ENCODE measurements around the gene CT47A1. TPM values are rescaled to one million over a fixed set of nuclear protein-coding genes. Genes with fewer than 3 reads are reported as not detected.
"Not testable (repeated sequence)": the region's sequence is repeated elsewhere in the genome, so short reads cannot be mapped to it uniquely, and the experiment has no call there.

CT47A1 gene
- not detected for total RNA-seq (ENCODE audit: unreplicated experiment)
- long read RNA-seq, result 0 reads

GRCh38 chrX:120985660-120986059 lies at the start of gene CT47A1:
Gene CT47A1 (minus strand): TSS chrX:120985760. CDS start chrX:120985529, 231 bp downstream.
- not testable (repeated sequence) for H3K27ac Mint-ChIP-seq (ENCODE audit: unreplicated experiment); DNase-seq (ENCODE audit: low spot score); H3K27me3 Mint-ChIP-seq (ENCODE audit: unreplicated experiment); H3K4me1 Mint-ChIP-seq (ENCODE audit: unreplicated experiment); H3K36me3 Mint-ChIP-seq (ENCODE audit: low read depth, unreplicated experiment); H3K9me3 Mint-ChIP-seq (ENCODE audit: unreplicated experiment); H3K4me3 Mint-ChIP-seq (ENCODE audit: unreplicated experiment)

- H3K27ac Mint-ChIP-seq (ENCODE audit: unreplicated experiment), result no peak overlapping the region
- no peaks in the 10 kb centered on the region for H3K27me3 Mint-ChIP-seq (ENCODE audit: unreplicated experiment)
- H3K4me1 Mint-ChIP-seq (ENCODE audit: unreplicated experiment), result no peaks in the 10 kb centered on the region
- TF ChIP-seq, protein P1, sequence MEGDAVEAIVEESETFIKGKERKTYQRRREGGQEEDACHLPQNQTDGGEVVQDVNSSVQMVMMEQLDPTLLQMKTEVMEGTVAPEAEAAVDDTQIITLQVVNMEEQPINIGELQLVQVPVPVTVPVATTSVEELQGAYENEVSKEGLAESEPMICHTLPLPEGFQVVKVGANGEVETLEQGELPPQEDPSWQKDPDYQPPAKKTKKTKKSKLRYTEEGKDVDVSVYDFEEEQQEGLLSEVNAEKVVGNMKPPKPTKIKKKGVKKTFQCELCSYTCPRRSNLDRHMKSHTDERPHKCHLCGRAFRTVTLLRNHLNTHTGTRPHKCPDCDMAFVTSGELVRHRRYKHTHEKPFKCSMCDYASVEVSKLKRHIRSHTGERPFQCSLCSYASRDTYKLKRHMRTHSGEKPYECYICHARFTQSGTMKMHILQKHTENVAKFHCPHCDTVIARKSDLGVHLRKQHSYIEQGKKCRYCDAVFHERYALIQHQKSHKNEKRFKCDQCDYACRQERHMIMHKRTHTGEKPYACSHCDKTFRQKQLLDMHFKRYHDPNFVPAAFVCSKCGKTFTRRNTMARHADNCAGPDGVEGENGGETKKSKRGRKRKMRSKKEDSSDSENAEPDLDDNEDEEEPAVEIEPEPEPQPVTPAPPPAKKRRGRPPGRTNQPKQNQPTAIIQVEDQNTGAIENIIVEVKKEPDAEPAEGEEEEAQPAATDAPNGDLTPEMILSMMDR (IDR thresholded peaks at IDR 0.05; ENCODE audit: unreplicated experiment), result no peak
- no peak overlapping the region for H3K4me3 Mint-ChIP-seq (ENCODE audit: unreplicated experiment)
- no peaks in the 10 kb centered on the region for H3K36me3 Mint-ChIP-seq (ENCODE audit: low read depth, unreplicated experiment)
- no peaks in the 10 kb centered on the region for H3K9me3 Mint-ChIP-seq (ENCODE audit: unreplicated experiment)
- DNase-seq (ENCODE audit: low spot score), result no peak
These were observed 47.0 kb upstream of the CT47A1 start for GRCh38 chrX:121032531-121032930.

- H3K36me3 Mint-ChIP-seq (ENCODE audit: low read depth, unreplicated experiment), result no peaks in the 10 kb centered on the region
- DNase-seq (ENCODE audit: low spot score), result no peak
- no peak overlapping the region for H3K27ac Mint-ChIP-seq (ENCODE audit: unreplicated experiment)
- no peak overlapping the region for H3K4me3 Mint-ChIP-seq (ENCODE audit: unreplicated experiment)
- no peaks in the 10 kb centered on the region for H3K4me1 Mint-ChIP-seq (ENCODE audit: unreplicated experiment)
- no peaks in the 10 kb centered on the region for H3K9me3 Mint-ChIP-seq (ENCODE audit: unreplicated experiment)
- H3K27me3 Mint-ChIP-seq (ENCODE audit: unreplicated experiment), result peaks cover 1% of the 10 kb centered on the region
- TF ChIP-seq, protein P1 (IDR thresholded peaks at IDR 0.05; ENCODE audit: unreplicated experiment), result no peak
These were observed 44.5 kb upstream of the CT47A1 start for GRCh38 chrX:121030083-121030482.

DNA sequence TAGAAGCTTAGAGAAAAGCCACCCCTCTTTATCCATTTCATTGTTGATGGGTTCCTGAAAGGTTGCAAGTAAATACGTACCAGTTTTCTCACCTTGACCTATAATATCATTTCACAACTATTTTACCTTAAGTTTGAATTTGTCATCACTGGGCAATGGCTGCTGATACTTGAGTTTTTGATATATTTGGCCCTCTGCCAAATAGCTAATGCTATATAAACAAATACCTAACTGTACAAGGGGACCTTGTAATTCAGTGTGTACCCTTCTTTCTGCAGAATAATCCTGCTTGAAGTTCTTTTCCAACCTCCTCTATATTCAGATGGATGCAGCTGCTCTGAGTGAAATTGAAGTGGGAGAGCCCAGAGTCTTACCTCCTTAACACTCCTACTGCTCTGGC lies 42.9 kb upstream of the CT47A1 start:
- H3K27ac Mint-ChIP-seq (ENCODE audit: unreplicated experiment), result no peak overlapping the region
- no peaks in the 10 kb centered on the region for H3K36me3 Mint-ChIP-seq (ENCODE audit: low read depth, unreplicated experiment)
- no peak overlapping the region for H3K4me3 Mint-ChIP-seq (ENCODE audit: unreplicated experiment)
- DNase-seq (ENCODE audit: low spot score), result no peak
- TF ChIP-seq, protein P1 (IDR thresholded peaks at IDR 0.05; ENCODE audit: unreplicated experiment), result no peak
- H3K4me1 Mint-ChIP-seq (ENCODE audit: unreplicated experiment), result no peaks in the 10 kb centered on the region
- no peaks in the 10 kb centered on the region for H3K9me3 Mint-ChIP-seq (ENCODE audit: unreplicated experiment)
- H3K27me3 Mint-ChIP-seq (ENCODE audit: unreplicated experiment), result peaks cover 1% of the 10 kb centered on the region

DNA sequence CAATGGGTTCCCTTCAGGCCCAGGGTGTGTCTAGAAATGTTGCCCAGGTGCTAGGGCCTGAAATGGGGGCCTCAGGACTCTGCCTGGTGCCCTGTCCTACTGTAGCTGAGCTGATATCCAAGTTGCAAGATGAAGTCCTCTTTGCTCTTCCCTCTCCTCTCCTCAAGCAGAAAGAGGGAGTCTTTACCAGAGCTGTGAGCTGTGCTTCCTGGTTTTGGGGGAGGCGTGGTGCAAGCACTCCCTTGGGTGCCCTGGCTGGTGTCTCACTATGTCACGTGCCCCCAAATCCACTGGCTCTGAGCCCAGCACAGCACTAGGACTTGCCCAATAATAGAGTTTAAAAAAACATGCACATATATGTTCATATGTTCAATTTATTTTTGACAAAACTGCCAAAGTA lies 29.3 kb upstream of the CT47A1 start:
- TF ChIP-seq, protein P1 (IDR thresholded peaks at IDR 0.05; ENCODE audit: unreplicated experiment), result no peak
- Mint-ChIP-seq H3K36me3 (ENCODE audit: low read depth, unreplicated experiment) (no peaks in the 10 kb centered on the region), H3K27me3 (ENCODE audit: unreplicated experiment) (no peaks in the 10 kb centered on the region), H3K9me3 (ENCODE audit: unreplicated experiment) (no peaks in the 10 kb centered on the region), H3K4me1 (ENCODE audit: unreplicated experiment) (no peaks in the 10 kb centered on the region), H3K27ac (ENCODE audit: unreplicated experiment) (no peak overlapping the region), H3K4me3 (ENCODE audit: unreplicated experiment) (no peak overlapping the region)
- no peak for DNase-seq (ENCODE audit: low spot score)

Data from endothelial cell (in vitro differentiated cells).